HCT116 (cell line): Measurements from ENCODE around the gene AKT3. TPM values are rescaled to one million over a fixed set of nuclear protein-coding genes. Genes with fewer than 3 reads are reported as not detected.

Experiments used
- CTCF ChIP-seq, 3 experiments: fragments of 200-600 bp in 1 of 3; sonication (generic) in 1 of 3; IDR thresholded peaks in 2 of 3; conservative IDR thresholded peaks in 1 of 3; 2 replicates each; pipeline ENCODE4 v1.5.1; 2012 to 2017; ENCODE audit warnings: low read depth in 2 of 3, low read length in 2 of 3, antibody characterized with exemption in 1 of 3, borderline replicate concordance in 1 of 3, control low read depth in 1 of 3, mild to moderate bottlenecking in 1 of 3, mixed read lengths in 1 of 3, mixed run types in 1 of 3, moderate library complexity in 1 of 3; ENCODE audit not compliant: insufficient read depth in 1 of 3
- EGR1 ChIP-seq: IDR thresholded peaks from 2 replicates; pipeline ENCODE4 v1.6.1; 2012; ENCODE audit warnings: low read depth
- ELF1 ChIP-seq: IDR thresholded peaks from 2 replicates; pipeline ENCODE4 v1.6.1; 2012; ENCODE audit warnings: low read depth, borderline replicate concordance
- EZH2 ChIP-seq: fragments of 200-600 bp; sonication (generic); IDR thresholded peaks from 2 replicates; pipeline ENCODE4 v1.6.1; 2017; ENCODE audit warnings: antibody characterized with exemption, mixed run types
- EZH2phosphoT487 ChIP-seq: fragments of 200-600 bp; IDR thresholded peaks from 2 replicates; pipeline ENCODE4 v1.6.1; 2018; ENCODE audit warnings: antibody characterized with exemption, borderline replicate concordance
- POLR2A ChIP-seq: IDR thresholded peaks from 2 replicates; pipeline ENCODE4 v1.7.0; 2011; ENCODE audit warnings: borderline replicate concordance; ENCODE audit not compliant: insufficient read depth, insufficient read length; ENCODE audit errors: extremely low read depth
- REST ChIP-seq: IDR thresholded peaks from 2 replicates; pipeline ENCODE4 v1.6.1; 2012; ENCODE audit warnings: low read depth
- SIN3A ChIP-seq: IDR thresholded peaks from 2 replicates; pipeline ENCODE4 v1.6.1; 2012; ENCODE audit warnings: low read depth
- SRF ChIP-seq: IDR thresholded peaks from 2 replicates; pipeline ENCODE4 v1.6.1; 2012; ENCODE audit warnings: low read depth
- ZNF274 ChIP-seq: fragments of 200-500 bp; sonication (Bioruptor generic); IDR thresholded peaks from 2 replicates; pipeline ENCODE4 v1.6.1; 2014; ENCODE audit warnings: mild to moderate bottlenecking, low read depth, low read length, inconsistent platforms
- total RNA-seq: library from RNA; stranded (reverse); gene quantifications from one replicate; pipeline ENCODE4 v1.2.1, GENCODE V29; 2021; ENCODE audit not compliant: unreplicated experiment

Gene AKT3
- total RNA-seq, 1 experiment from 2014 or later = 0.49 TPM

GRCh38 chr1:243542739-243543415, 307.2 kb downstream of the AKT3 start (continued):
- TF ChIP-seq REST = no peak
- no peak for TF ChIP-seq ELF1
- no peak for TF ChIP-seq EZH2
- no peak for TF ChIP-seq POLR2A
- TF ChIP-seq EZH2phosphoT487 = no peak
- TF ChIP-seq CTCF (IDR thresholded peaks at IDR 0.05 in 2 of 3, conservative IDR thresholded peaks at IDR 0.05 in 1 of 3; ENCODE audit: borderline replicate concordance in 1 of 3, insufficient read depth in 1 of 3, low read depth in 2 of 3, low read length in 2 of 3) = no peak
- no peak for TF ChIP-seq SRF
- no peak for TF ChIP-seq SIN3A
- TF ChIP-seq EGR1 = no peak
- TF ChIP-seq ZNF274 = no peak
